Skeletal muscle cell (primary cell): ENCODE measurements around the gene KIAA0040.

ENCODE experiments used
- DNase-seq: peaks from one replicate; pipeline ENCODE4 v3.0.0-alpha.2; 2010; ENCODE audit warnings: low read depth
- H3K4me3 ChIP-seq: 2 replicates; pipeline ENCODE4 v1.5.1; 2011; ENCODE audit warnings: low read depth, mild to moderate bottlenecking, control low read depth, low read length, moderate library complexity

Gene KIAA0040

DNA sequence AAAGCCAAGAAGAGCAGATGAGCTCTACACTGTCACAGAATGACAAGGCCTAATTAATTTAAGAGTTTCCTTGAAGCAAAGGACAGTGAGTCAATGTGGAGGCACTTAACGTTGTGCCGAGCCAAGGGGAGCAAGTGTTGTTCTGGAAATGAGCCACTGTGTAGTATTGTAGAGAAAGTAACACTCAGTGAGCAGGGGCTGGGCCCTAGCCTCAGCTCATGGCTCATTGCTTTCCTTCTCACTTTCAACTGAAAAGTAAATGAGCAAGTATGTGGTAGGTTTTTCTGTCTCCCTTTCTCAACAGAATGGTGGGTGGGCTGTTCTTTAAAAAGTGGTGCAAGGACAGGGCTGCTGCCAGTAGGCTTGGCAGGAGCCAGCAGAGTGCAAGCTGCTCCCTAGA lies 11.8 kb upstream of the KIAA0040 start:
- no peak for DNase-seq
- no peak overlapping the region for H3K4me3 ChIP-seq

DNA sequence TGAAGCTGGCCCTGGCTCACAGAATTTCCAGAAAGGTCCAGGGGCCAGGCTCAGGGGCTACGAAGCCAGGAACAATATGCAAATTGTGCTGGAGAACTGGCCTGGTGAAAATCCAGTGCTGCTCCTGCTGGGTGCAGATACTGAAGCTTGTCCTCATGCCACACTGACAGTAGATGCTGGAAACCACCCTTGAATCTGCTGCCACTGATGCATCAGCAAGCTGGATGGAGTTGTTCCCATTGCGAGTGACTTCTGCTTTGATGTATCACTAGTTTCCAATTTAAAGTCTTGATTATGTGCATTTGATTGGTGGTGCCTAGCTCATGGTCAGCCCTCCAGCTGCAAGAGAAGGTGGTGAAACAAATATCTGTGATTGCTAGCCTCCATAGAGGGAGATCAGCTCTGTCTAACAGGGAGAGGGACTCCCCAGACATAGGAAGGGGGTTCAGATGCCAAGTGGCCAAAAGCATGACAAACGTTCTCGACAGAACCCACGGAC lies 11.0 kb upstream of the KIAA0040 start:
- DNase-seq, result no peak
- H3K4me3 ChIP-seq, result no peak overlapping the region

DNA sequence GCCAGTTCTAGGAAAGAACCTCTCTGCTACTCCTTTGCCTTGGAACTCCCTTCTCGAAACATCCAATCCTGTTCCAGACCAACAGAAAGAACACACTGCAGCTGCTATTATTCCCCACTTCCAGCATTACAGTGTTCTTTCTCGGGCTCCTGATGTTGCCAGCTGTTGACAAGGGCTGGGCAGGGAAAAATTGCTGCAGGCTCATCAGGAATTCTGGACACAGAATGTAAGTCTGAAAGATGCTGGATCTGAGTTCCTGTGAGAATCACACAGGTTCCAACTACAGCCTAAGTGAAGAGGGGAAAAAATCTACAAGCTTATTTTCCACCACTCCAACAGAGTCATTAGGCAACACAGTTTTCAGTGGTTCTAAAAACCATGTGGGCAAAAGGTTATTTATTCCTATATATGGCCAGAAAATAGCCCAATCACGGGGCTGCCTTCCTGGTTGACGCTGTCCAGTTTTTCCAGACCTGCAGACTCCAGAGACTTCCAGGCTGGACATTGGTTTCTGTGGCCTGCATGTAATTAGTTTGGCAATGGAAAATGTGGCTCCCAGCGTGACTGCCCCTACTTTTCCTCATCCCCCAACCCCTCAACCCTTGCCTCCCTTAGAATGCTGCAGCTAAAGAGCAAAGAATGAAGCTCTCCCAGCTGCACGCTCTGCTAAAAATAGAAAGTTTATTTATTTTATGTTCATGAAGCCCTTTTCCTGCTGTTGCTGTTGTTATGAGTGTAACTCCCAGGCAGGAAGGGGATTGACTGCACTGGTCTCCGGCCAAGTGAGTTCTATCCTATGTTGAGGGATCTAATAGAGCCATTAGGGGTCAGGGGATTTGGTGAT lies 8.3 kb upstream of the KIAA0040 start:
- no peak for DNase-seq
- no peak overlapping the region for H3K4me3 ChIP-seq

DNA sequence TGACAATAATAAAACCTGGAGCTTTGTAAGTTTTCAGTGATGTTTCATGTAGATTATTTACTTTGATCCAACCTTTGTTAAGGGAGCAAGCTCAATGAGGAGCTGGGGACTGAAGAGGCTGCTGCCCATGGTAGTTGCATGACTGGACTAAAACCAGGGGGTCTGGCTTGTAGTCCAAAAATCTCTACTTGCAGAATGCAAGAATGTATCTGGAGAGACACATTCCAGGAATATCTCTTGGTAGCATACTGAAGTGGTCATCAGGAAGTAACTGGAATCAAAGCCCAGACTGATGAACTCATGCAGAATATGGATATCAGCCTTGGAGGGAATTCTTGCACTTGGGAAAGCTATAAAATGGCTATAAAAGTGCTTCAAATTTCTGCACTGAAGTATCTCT lies 5.8 kb upstream of the KIAA0040 start:
- H3K4me3 ChIP-seq, result no peak overlapping the region
- DNase-seq, result no peak

DNA sequence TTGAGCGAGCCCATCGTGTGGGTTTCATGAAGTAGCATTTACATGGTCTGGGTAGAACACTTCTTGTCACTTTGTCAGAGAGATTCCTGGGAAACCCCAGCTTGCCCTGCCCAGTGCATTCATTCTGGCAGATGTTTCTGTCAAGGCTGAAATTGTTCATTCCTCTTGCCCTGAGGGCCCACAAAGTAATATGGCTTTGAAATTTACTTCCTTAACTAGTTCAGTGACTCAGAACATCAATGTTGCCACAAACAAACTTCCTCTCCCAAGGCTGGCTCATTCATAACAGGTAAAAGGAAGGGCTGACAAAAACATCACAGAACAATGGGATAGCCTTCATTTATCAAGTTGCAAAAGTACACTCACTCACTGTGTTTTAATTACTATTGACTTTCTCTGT lies 5.0 kb upstream of the KIAA0040 start:
- DNase-seq, result no peak
- no peak overlapping the region for H3K4me3 ChIP-seq

DNA sequence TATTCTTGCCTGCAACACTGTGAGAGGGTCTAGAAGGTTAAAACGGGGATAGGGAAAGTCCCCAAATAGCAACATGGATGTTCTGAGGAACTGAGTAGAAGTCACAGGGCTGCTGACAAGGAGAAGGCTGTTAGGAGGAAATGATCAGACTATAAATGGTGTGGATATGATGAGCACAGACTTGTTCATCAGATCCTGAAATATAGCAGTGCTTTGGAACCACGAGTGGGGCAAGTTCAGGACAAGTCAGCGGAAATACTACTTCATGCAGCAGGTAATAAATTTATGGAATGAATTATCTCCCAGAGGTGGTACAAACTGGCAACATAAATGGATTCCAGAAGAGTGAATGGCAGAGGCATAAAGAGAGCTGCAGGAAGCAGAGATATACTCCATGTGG lies 3.2 kb upstream of the KIAA0040 start:
- H3K4me3 ChIP-seq, result no peak overlapping the region
- DNase-seq, result no peak

DNA sequence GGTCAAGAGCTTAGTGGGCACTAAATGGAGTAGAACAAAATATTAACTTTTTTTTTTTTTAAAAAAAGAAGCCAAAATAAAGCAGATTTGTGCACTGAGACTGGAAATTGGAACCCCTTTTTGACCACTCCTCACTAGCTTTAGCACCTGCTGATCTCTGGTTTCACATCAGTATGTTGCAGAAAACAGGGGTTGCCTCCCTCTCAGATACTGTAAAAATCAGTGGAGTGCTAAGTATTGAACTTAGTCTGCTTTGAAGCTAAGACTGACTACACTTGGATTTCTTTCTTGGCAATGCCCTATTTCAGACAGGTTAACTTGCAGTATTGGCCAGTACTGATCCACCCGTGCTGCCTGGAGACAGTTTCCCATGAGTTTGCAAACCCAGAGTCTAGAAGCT lies 2.7 kb upstream of the KIAA0040 start:
- H3K4me3 ChIP-seq, result no peak overlapping the region

DNA sequence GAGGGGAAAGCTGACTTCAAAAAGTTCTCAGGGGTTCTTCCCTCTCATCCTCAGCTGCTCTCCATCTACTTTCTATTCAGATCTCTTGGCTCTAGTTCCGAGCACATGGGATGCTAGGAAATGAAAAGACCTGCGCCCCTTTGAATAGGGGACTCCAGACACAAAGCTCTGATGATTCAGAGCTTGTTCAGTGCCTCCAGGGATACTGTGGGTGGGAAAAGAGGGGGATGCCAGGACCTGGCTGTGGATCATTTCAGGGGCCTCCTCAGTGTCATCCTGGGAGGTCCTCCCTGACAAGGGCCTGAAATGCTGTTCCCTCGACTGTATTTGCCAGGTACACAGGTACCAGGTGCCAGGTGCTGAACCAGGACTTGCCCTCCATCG lies 943 bp upstream of the KIAA0040 start:
- peak; percentile 6 for DNase-seq
- H3K4me3 ChIP-seq, result no peak overlapping the region

More for the DNA sequence above, 2.7 kb upstream of the KIAA0040 start:
- DNase-seq, result no peak

DNA sequence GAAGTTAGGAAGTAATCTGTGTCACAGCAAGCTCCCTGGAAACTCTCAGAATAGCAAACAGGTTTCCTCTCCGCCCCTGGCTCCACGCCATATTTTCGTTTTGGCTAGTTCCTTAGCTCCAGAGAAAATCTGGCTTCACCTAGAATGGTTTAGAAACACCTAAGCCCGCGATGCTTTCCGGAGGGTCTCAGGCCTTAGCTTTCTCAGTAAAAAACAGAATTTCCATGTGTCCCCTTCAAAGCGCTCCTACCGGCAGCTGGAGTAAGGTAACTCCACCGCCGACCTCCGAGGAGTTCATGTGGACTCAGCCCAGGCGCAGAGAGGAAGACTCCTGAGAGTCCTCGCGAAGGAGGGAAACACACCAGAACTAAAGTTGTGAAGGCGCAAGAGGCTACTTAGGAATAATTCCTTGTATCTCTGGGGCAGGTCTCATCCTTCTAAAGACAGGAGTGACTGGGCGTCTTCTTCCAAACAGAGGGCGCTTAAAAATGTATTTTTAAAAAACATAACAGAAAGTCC lies 406 bp downstream of the KIAA0040 start:
- DNase-seq, result no peak
- H3K4me3 ChIP-seq, result peak overlapping the region; percentile 44

DNA sequence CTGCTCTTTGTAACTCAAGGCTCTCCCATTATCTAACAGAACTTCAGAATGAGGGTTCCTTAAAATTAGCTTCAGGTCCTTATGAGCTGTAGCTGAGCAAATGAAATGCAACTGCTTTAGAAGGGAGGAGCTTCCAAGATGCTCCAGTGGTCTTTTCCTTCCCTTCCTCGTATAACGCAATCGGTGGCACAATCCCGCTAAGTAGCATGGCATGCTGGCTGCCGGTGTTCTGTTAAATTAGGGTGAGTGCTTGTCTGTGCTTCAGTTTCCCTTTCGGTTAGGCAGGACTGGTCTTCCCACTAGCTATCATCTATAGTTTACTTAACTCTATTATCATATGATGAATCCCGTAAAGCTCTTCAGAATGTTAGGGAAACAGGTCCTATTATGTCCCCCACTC lies 917 bp downstream of the KIAA0040 start:
- H3K4me3 ChIP-seq, result peak overlapping the region; percentile 44
- DNase-seq, result no peak

DNA sequence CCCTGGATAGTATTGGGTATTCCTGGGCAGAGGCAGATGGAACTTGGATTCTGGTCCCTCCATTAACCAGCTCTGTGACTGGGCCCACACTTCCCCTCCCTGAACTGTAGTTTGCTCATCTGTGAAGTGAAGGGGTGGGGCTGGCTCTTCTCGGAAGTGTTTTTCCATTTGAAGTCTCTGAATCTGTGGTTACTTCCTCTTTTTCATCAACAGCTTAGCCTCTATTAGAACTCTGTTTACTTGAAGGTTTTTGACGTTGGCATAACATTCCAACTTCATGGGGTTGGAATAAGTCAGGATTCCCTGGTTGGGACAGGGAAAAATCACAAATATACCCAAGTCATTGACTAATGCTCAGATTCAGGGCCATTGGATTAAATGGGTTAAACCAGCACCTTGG lies 3.6 kb downstream of the KIAA0040 start:
- no peak for DNase-seq
- no peak overlapping the region for H3K4me3 ChIP-seq

DNA sequence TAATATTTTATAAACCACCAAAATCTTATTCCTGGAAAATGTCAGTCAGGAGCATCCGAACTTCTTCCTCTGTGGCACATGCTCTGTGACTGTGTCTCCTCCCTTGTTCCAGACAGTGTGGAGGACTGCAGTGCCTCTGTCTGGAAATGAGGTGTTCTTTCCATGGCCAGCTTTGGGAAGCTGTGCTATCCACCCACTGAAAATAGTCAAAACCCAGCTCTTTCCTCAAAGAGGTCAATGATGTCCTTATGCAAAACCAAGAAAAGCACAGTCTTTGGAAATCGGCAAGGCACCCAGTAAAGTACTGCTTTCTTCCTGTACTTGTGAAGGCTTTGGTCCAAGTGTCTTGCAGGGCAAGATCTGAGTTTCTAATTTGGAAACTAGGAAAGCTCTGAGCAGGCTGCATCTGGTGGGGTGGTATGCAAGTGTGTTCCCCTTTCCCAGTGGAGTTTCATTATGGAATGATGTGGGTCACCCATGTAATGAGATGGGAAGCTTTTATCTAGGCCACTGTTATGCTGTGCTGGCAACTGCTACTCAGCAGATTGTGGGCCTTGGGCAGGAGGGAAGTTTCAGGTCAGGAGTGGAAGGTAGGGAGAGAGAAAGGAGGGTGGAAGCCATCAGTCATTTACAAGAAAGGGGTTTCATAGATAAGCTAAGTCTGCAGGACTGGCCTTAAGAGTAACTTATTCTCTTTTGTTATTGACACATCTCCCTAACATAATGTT lies 6.0 kb downstream of the KIAA0040 start:
- H3K4me3 ChIP-seq, result no peak overlapping the region
- DNase-seq, result no peak

DNA sequence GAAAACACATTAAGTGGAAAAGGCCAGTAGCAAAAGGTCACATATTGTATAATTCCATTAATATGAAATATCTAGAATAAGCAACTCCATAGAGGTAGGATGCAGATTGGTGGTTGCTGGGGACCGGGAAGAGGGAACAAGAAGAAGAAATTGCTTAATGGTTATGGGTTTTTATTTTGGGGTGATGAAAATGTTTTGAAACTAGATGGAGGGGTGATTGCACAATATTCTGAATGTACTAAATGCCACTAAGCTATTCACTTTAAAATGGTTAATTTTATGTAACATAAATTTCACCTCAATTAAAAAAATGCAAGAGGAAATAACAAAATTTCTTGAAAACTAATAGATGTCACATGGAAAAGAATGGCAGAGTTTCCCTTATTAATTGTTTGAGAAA lies 6.7 kb downstream of the KIAA0040 start:
- DNase-seq, result no peak
- no peak overlapping the region for H3K4me3 ChIP-seq

DNA sequence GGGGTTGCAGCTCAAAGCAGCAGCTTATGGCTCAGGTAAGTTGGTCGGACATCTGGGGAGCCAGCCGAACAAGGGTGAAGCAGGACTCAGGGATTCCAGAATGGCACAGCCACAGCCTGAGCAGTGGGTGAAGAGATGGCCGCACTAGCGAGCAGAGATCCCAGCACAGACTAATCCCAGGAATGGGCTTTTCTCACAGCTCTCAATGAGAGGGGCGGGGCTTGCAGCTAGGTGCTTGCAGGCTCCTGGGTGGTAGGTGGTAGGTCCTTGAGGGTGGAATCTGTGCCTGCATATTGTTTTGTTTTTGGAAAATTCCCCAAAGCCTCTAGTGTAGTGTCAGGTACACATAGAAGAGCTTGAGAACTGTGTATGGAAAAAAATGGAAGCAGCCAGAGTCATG lies 9.0 kb downstream of the KIAA0040 start:
- H3K4me3 ChIP-seq, result no peak overlapping the region
- no peak for DNase-seq

DNA sequence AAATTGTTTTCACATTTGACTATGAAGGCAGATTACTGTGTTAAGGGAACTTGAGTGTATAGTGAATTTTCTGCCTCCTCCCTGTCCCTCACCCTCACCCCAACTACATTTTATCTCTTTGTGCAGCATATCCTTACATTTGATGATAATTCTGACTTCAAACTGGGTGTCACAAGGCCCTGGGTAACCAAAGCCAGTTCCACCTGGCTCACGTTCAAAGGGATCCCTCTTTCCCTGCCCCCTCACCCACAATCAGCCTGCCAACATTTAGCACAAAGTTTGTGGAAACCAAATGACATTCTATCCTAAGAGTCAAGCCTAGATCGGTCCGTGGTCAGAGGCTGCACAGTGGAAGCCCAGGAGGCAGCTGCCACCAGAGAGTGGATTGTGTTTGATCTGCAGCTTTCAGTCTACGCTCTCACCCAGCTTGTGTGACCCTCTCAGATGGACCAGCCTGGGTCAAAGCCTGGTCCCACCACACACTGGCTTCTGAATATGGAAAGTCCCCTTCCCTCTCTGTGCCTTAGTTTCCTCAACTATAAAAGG lies 10.3 kb downstream of the KIAA0040 start:
- no peak for DNase-seq
- H3K4me3 ChIP-seq, result no peak overlapping the region

DNA sequence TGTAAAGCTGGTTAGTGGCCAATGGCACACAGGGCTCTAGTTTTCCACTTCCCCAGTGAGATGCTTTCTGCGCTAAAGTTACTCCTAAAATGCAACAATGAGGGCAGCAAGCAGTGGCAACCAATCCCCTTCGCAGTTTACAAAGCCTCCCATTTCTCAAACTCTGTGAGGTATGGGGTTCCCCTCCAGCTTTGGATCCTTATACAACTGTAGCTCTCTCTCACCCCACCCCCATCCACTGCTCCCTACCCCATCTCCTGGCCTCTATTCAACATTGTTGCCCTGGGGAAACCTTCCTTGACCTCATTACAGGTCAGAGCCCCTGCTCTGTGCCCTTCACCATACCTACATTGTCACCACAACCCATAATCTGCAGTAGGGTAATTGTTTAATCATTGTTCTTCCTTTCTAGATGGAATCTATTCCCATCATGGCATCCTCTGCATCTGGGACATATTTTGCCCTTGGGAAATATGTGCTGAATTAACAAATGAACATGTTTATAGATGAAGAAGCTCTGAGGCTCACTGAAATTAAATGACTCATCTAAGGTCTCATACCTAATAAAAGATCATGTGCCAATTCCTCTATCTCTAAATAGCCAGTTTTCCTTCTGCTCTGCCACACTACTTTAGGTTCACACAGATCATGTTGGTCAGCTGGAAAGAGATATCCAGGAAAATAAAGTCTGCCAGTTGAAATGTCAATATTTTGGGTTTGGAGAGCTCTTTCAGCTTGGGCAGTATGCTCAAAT lies 12.6 kb downstream of the KIAA0040 start:
- DNase-seq, result no peak
- no peak overlapping the region for H3K4me3 ChIP-seq

DNA sequence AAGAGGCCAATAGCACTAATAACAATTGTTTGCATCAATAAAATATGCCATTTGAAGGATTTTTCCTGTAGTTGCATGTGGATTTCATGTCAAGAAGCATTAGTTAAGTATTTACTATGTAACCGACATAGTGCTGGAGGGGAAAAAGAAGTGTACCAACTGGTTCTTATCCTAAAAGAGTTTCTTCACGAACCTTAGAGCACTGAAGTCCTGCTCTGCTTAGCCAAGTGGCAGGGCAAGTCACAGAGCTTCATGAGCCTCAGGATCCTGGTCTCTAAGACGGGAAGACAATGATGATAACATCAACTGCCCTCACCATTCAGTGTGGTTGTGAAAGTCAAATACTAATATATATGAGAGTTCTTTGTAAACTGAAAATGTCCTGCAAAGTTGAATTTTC lies 14.1 kb downstream of the KIAA0040 start:
- no peak for DNase-seq
- H3K4me3 ChIP-seq, result no peak overlapping the region

DNA sequence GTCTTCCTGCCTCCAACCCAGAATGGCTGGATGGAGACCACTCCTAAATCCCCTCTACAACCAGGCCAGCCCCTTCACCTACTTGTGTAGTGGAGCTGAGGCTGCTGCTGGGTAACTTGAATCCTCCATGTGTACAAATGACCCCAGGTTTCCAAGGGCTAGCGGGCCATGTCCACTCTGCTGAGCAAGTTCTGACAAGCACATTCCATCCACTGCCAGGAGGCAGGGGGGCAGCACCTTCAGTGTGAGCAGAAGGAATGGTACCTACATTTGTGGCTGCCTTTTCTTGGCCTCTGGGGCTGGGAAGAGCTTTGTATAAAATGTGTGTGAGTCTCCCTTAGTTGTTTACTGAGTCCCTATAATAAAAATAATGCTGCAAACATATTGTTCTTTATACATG lies 14.5 kb downstream of the KIAA0040 start:
- no peak overlapping the region for H3K4me3 ChIP-seq
- no peak for DNase-seq

DNA sequence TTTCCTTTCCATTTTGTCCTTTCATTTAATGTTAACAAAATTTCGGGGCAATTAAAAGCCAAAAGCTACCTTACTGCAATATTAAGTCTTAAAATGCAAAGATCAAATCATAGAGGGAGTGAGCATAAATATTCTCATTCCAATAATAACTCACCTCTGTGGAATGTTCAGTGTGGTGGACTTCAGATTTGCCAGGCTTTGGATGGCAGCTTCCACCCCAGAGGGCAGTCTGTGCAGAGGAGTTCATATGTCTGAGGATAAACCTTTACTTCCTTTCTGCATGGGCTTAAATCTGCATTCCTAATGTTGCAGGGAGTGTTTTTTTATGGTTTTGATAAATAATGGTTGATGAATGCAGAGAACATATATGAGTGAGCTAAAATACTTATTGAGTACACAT lies 16.3 kb downstream of the KIAA0040 start:
- no peak for DNase-seq
- H3K4me3 ChIP-seq, result no peak overlapping the region
